HG03108 (cell line): ENCODE measurements around the gene CNTRL.
"Not testable (repeated sequence)": the region's sequence is repeated elsewhere in the genome, so short reads cannot be mapped to it uniquely, and the experiment has no call there.

ENCODE experiments used
- ATAC-seq: cut with Tn5 transposase; IDR thresholded peaks from one replicate; pipeline ENCODE4 v1.9.1; 2021; ENCODE audit warnings: moderate library complexity; ENCODE audit not compliant: unreplicated experiment

Gene CNTRL, protein sequence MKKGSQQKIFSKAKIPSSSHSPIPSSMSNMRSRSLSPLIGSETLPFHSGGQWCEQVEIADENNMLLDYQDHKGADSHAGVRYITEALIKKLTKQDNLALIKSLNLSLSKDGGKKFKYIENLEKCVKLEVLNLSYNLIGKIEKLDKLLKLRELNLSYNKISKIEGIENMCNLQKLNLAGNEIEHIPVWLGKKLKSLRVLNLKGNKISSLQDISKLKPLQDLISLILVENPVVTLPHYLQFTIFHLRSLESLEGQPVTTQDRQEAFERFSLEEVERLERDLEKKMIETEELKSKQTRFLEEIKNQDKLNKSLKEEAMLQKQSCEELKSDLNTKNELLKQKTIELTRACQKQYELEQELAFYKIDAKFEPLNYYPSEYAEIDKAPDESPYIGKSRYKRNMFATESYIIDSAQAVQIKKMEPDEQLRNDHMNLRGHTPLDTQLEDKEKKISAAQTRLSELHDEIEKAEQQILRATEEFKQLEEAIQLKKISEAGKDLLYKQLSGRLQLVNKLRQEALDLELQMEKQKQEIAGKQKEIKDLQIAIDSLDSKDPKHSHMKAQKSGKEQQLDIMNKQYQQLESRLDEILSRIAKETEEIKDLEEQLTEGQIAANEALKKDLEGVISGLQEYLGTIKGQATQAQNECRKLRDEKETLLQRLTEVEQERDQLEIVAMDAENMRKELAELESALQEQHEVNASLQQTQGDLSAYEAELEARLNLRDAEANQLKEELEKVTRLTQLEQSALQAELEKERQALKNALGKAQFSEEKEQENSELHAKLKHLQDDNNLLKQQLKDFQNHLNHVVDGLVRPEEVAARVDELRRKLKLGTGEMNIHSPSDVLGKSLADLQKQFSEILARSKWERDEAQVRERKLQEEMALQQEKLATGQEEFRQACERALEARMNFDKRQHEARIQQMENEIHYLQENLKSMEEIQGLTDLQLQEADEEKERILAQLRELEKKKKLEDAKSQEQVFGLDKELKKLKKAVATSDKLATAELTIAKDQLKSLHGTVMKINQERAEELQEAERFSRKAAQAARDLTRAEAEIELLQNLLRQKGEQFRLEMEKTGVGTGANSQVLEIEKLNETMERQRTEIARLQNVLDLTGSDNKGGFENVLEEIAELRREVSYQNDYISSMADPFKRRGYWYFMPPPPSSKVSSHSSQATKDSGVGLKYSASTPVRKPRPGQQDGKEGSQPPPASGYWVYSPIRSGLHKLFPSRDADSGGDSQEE (N-terminal part only)

DNA sequence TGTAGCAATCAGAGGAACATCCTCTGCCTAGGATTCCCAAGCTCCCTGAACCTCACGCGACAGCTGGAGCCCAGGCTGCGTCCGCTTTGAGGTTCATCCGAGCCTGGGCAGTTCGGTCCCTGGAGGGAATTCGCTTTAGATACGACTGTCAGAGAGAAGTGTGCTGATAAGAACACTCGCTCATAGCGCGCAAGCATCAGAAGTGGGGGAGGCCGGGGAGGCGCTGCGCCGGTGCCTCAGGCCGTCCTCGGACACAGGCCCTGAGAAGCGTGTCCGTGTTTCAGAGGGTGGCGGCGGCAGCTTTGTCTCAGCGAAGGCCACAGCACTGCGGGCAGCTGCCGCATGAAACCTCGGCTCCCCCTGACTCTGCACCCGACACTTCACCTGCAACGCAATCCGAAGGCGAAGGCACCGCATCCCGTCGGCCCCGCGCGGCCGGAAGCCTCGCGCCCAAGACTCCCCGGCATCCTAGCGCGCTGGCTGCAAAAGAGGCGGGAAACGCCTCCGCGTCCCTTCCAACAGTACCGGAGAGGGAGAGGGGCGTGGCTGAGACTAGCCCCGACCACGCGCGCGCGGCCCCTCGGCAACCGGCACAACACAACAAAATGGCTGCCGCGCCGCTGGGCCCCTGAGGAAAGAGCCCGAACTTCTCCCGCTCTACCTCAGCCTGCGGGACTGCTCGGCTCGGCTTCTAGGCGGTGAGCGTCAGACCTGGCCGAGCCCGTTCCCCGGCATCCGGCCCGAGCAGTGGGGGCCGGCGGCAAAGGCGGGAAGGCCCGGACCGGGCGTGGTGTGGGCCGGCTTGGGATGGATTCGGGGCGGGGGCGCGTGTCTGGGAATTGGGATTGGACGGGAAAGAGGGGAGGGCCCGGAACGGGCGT, at the start of gene CNTRL:
CNTRL (plus strand) TSS at position 586 of the 881 bp plus-strand sequence. CDS start 13,372 bp downstream, outside the sequence.
- ATAC-seq, result peak; percentile 59

DNA sequence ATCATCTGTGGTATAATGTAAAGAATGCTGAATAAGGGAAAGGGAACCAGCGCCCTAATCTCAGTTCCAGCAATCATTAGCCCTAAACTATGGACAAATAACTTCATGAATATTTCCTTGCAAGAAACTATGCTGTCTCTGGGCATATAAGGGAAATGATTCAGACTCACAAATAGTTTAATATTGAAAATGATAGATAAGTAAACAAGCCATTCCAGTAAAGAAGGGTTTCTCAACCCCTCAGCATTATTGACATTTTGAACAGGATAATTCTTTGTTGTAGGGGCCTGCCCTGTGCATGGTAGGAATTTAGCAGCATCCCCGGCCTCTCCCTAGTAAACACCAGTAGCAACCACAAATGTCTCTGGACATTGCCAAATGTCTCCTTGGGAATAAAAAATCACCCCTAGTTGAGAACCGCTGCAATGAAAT, 48.5 kb upstream of the CNTRL start:
- ATAC-seq, result no peak

DNA sequence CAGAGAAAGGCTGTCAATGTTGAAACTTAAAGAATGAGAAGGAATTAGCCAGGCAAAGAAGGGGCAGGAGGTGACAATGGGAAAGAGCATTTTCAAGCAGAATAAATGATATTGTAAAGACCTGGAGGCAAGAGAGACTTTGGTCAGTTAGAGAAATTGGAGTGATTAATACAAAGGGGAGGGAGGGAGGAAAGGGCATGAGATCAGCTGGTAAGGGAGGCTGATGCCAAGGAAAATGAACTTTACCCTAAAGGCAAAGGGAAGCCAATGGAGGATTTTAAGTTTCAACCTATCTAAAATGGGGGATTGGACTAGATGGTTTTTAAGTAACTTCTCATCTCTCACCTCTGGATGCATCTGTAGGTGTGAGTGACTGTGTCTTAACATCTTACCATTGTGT, 48.0 kb upstream of the CNTRL start:
- ATAC-seq, result no peak

GRCh38 chr9:121028285-121028684, 46.5 kb upstream of the CNTRL start:
- ATAC-seq, result not testable (repeated sequence)

GRCh38 chr9:121029469-121029868, 45.3 kb upstream of the CNTRL start:
- no peak for ATAC-seq

GRCh38 chr9:121034529-121034928, 40.2 kb upstream of the CNTRL start:
- ATAC-seq, result no peak

DNA sequence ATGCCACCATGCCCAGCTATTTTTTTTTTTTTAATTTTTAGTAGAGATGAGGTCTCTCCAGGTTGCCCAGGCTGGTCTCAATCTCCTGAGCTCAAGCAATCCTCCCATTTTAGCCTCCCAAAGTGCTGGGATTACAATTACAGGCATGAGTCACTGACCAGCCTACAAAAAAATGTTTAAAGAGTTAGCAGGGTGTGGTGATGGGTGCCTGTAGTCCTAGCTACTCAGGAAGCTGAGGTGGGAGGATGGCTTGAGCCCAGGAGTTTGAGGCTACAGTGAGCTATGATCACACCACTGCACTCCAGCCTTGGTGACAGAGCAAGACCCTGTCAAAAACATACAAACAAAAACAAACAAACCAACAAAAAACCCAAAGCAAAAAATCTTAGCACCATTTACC, 39.0 kb upstream of the CNTRL start:
- not testable (repeated sequence) for ATAC-seq

GRCh38 chr9:121038362-121038761, 36.4 kb upstream of the CNTRL start:
- ATAC-seq, result no peak

DNA sequence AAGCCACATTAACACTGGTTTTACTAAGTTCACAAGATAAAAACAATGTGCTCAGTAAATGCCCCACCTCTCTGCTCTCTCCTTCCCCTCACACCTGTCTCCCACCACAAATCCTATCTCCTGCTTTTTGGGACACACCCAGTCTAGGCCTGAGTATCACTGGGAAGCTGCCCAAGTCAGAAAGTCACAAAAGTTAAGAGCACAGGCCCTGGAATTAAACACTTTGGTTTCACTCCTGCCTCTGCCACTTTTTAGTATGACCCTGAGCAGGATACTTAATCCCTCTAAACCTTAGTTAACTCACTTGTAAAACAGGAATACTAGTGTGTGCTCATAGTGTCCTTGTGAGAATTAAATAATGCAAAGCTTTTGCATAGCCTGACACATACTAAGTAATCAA, 36.0 kb upstream of the CNTRL start:
- no peak for ATAC-seq

DNA sequence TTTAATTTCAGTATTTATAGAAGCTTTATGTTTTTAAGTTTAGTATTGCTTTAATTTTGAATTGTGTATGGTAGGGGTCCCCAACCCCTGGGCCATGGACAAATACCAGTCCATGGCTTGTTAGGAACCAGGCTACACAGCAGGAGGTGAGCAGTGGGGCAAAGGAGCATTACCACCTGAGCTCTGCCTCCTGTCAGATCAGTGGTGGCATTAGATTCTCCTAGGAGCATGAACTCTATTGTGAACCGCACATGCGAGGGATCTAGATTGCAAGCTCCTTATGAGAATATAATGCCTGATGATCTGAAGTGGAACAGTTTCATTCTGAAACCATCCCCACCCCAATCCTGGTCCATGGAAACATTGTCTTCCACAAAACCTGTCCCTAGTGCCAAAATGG, 26.6 kb upstream of the CNTRL start:
- no peak for ATAC-seq

- no peak for ATAC-seq
Measured at GRCh38 chr9:121048618-121049017, 26.1 kb upstream of the CNTRL start.

DNA sequence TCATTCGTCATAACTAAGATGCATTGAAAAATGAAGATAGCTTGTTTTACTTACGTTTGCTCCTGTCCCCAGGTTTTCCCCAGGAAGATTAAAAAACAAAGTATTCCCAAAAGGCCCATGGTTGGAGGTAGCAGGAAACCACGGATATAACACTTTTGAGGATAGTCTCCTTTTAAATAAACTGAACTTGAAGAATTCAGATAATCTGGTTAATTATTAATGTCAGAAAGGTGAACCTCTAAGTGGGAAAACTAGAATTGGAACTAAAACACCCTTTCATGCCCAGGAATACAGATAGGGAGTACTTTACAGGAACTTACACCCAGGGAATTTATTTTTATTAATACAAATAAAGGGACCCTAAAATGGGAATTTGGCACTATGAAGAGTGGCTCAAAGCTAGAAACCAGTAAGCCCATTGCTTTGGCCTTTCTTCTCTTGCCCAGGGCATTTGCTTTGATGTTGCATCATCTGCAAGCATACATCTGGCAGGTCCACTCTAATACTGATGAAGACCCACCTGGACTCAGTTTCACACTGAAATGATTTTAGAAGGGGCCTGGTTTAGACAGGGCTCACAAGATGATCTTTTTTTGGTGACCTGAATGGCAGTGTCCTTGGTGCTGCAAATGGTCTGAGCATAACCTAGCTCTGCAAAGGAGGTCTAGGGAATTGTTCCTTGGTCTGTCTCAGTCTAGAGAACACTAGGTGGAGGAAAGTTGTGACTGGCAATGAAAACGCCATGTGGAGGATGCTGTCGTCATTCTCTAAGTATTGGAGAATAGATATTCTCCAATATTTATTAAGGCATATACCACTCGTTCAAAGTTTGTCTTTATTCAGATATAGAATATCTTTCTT, 24.4 kb upstream of the CNTRL start, which contains the start of gene C5:
C5 (minus strand) TSS at position 148 of the 861 bp plus-strand sequence; CDS start at position 119, 29 bp downstream.
- ATAC-seq, result no peak

DNA sequence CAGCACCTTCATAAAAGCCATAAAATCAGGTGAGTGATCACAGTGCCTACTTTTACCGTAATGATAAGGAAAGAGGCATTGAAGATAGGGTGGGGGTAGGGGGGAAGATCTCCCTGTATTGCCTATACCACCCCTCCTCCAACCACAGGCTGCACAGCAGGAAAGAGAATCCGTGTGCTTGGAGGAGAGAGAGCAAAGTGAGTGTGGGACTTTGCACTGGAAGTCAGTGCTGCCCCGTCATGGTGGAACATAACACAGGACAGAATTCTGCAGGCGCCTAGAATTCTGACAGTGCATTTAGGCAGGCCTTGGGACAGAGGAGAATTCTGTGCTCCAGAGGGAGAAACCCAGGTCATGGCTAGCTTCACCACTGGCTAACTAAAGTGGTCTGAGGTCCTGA, 21.2 kb upstream of the CNTRL start:
- no peak for ATAC-seq

GRCh38 chr9:121055642-121056143, 19.1 kb upstream of the CNTRL start:
- ATAC-seq, result no peak

- no peak for ATAC-seq
Measured at GRCh38 chr9:121057821-121058220, 16.9 kb upstream of the CNTRL start.

- no peak for ATAC-seq
Measured at GRCh38 chr9:121059513-121059912, 15.2 kb upstream of the CNTRL start.

GRCh38 chr9:121059998-121060636, 14.6 kb upstream of the CNTRL start:
- no peak for ATAC-seq

GRCh38 chr9:121066850-121067249, 7.9 kb upstream of the CNTRL start:
- no peak for ATAC-seq
